SK-N-SH treated with all-trans-retinoic acid at 6 μM for 48 hours (cell line): ENCODE measurements around the gene SMIM41.

ENCODE experiments used
- ATAC-seq: fragments of 200-7000 bp; cut with Tn5 transposase; 3 replicates; pipeline ENCODE4 v1.9.1; 2020; ENCODE audit warnings: mild to moderate bottlenecking, moderate library complexity
- ARNTL ChIP-seq: fragments of 450-650 bp; formaldehyde crosslinking; IDR thresholded peaks from 2 replicates; pipeline ENCODE4 v1.5.0; 2020; ENCODE audit warnings: low read depth, mild to moderate bottlenecking, moderate library complexity, borderline replicate concordance
- BACH2 ChIP-seq: fragments of 250-450 bp; sonication (Bioruptor Pico); IDR thresholded peaks from 2 replicates; pipeline ENCODE4 v1.9.0; 2021; ENCODE audit warnings: mild to moderate bottlenecking, borderline replicate concordance
- CSDC2 ChIP-seq: fragments of 250-450 bp; sonication (Bioruptor Pico); IDR thresholded peaks from 2 replicates; pipeline ENCODE4 v1.5.0; 2020; ENCODE audit warnings: mild to moderate bottlenecking, moderate library complexity
- ESRRG ChIP-seq: fragments of 250-450 bp; sonication (Bioruptor Pico); IDR thresholded peaks from 2 replicates; pipeline ENCODE4 v1.6.1; 2021; ENCODE audit warnings: mild to moderate bottlenecking
- ISL1 ChIP-seq: fragments of 250-450 bp; sonication (Bioruptor Pico); IDR thresholded peaks from 2 replicates; pipeline ENCODE4 v2.1.2; 2022; ENCODE audit warnings: mild to moderate bottlenecking, moderate library complexity
- OSR1 ChIP-seq: fragments of 250-450 bp; sonication (Bioruptor Pico); IDR thresholded peaks from 2 replicates; pipeline ENCODE4 v1.8.0; 2022; ENCODE audit warnings: moderate library complexity, mild to moderate bottlenecking, inconsistent platforms
- PPARA ChIP-seq: fragments of 250-450 bp; sonication (Bioruptor Pico); IDR thresholded peaks from 2 replicates; pipeline ENCODE4 v1.5.0; 2020; ENCODE audit warnings: mild to moderate bottlenecking, borderline replicate concordance
- RARB ChIP-seq: fragments of 250-450 bp; sonication (Bioruptor Pico); IDR thresholded peaks from 2 replicates; pipeline ENCODE4 v1.8.0; 2021; ENCODE audit warnings: mild to moderate bottlenecking, moderate library complexity
- SNAI2 ChIP-seq: fragments of 250-450 bp; sonication (Bioruptor Pico); IDR thresholded peaks from 2 replicates; pipeline ENCODE4 v1.5.0; 2020; ENCODE audit warnings: mild to moderate bottlenecking, moderate library complexity
- TOX ChIP-seq: fragments of 250-450 bp; sonication (Bioruptor Pico); IDR thresholded peaks from 2 replicates; pipeline ENCODE4 v1.8.0; 2021; ENCODE audit warnings: mild to moderate bottlenecking, moderate library complexity, borderline replicate concordance
- ZC3H10 ChIP-seq: fragments of 250-450 bp; sonication (Bioruptor Pico); IDR thresholded peaks from 2 replicates; pipeline ENCODE4 v1.5.1; 2021; ENCODE audit warnings: mild to moderate bottlenecking, moderate library complexity
- ZFP3 ChIP-seq: fragments of 250-450 bp; sonication (Bioruptor Pico); IDR thresholded peaks from 2 replicates; pipeline ENCODE4 v1.5.0; 2020; ENCODE audit warnings: mild to moderate bottlenecking, moderate library complexity
- ZNF70 ChIP-seq: fragments of 450-650 bp; formaldehyde crosslinking; IDR thresholded peaks from 2 replicates; pipeline ENCODE4 v1.5.0; 2020; ENCODE audit warnings: mild to moderate bottlenecking, moderate library complexity
- ZNF8 ChIP-seq: fragments of 450-650 bp; formaldehyde crosslinking; IDR thresholded peaks from 2 replicates; pipeline ENCODE4 v1.5.0; 2020; ENCODE audit warnings: mild to moderate bottlenecking, moderate library complexity
- TF ChIP-seq, protein P1 (sequence below): fragments of 250-450 bp; sonication (Bioruptor Pico); IDR thresholded peaks from 2 replicates; pipeline ENCODE4 v1.5.0; 2020; ENCODE audit warnings: mild to moderate bottlenecking, moderate library complexity
- TF ChIP-seq, protein P2 (sequence below): fragments of 250-450 bp; sonication (Bioruptor Pico); IDR thresholded peaks from 2 replicates; pipeline ENCODE4 v1.5.1; 2020; ENCODE audit warnings: low read depth, mild to moderate bottlenecking, moderate library complexity
- TF ChIP-seq, protein P3 (sequence below): fragments of 250-450 bp; sonication (Bioruptor Pico); IDR thresholded peaks from 2 replicates; pipeline ENCODE4 v1.5.1; 2021; ENCODE audit warnings: mild to moderate bottlenecking, moderate library complexity
- TF ChIP-seq, protein P4 (sequence below): fragments of 250-450 bp; sonication (Bioruptor Pico); IDR thresholded peaks from 2 replicates; pipeline ENCODE4 v1.8.0; 2021; ENCODE audit warnings: low read depth, mild to moderate bottlenecking, moderate library complexity, borderline replicate concordance
- TF ChIP-seq, protein P5 (sequence below): fragments of 250-450 bp; sonication (Bioruptor Pico); IDR thresholded peaks from 2 replicates; pipeline ENCODE4 v1.8.0; 2020; ENCODE audit warnings: mild to moderate bottlenecking, moderate library complexity, borderline replicate concordance

SMIM41 gene

DNA sequence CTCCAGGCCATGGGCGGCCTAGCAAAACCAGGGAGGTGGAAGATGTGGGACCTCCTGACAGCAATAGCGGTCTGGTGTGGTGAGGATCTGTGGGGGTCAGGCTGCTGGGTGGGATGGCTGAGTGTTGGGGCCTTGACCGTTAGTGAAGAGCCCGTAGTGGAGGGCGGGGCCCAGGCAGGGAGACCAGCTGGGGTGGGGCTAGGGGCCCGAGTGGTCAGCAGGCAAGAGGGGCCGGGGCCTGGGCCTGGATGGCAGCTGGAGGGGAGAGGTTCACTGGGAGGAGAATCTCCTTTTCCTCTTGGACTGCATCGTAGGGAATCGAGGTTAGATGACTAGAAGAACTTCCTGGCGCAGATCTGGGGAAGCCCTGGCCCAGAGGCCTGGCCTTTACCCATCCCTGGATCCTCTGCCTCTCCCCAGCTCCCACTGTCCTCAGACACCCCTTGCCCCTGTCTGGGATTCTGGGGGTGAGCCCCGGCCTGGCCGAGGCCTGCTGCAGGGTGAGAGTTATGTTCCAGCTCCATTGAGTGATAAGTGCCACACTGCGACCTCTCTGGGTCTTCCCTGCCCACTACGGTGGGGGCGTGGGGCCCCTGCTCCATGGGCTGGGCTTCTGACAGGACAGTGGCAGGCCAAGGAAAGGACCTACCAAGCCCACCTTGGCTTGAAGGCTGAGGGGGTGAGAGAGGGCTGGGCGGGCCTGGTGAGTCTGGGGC lies 65.2 kb downstream of the SMIM41 start (continued):
- TF ChIP-seq, protein P1, sequence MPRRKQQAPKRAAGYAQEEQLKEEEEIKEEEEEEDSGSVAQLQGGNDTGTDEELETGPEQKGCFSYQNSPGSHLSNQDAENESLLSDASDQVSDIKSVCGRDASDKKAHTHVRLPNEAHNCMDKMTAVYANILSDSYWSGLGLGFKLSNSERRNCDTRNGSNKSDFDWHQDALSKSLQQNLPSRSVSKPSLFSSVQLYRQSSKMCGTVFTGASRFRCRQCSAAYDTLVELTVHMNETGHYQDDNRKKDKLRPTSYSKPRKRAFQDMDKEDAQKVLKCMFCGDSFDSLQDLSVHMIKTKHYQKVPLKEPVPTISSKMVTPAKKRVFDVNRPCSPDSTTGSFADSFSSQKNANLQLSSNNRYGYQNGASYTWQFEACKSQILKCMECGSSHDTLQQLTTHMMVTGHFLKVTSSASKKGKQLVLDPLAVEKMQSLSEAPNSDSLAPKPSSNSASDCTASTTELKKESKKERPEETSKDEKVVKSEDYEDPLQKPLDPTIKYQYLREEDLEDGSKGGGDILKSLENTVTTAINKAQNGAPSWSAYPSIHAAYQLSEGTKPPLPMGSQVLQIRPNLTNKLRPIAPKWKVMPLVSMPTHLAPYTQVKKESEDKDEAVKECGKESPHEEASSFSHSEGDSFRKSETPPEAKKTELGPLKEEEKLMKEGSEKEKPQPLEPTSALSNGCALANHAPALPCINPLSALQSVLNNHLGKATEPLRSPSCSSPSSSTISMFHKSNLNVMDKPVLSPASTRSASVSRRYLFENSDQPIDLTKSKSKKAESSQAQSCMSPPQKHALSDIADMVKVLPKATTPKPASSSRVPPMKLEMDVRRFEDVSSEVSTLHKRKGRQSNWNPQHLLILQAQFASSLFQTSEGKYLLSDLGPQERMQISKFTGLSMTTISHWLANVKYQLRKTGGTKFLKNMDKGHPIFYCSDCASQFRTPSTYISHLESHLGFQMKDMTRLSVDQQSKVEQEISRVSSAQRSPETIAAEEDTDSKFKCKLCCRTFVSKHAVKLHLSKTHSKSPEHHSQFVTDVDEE, result no peak

DNA sequence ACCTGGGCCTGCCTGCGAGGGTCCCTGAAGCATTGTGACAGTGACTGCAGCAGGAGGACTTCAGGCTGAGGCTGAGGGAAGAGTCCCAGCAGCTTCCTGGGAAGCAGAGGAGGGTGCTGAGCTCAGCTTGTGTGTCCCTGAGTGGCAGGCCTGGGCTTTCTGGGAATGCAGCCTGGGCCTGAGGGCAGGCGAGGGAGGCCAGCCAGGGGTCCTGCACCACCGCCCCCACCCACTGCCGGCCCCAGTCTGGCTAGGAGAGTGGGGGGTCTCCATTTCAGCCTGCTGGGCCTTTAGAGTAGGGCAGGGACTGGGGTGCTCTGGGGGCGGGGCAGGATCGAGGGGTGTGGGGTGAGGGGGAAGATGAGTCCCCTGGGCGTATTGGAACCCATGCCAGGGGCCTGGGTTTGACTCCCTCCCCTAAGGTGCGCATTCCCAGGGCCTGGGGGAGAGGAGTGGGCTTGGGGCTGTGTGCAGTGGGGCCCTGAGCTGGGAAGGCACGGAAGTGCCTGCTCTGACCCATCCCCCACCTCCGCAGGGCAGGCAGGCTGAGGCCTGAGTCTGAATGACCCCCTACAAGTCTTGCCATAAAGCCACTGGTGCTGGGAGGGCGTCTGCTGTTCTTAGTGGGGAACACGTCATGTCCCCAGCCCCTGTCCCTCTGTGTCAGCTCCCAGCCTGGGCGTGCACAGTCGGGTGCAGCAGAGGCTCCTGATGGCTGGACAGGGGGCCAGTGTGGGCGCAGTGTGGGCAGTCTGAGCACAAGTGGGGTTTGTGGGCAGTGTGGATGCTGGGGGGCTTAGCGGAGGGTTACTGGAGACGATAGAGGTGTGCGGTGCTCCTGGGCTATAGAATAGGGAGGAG lies 66.0 kb downstream of the SMIM41 start:
- ATAC-seq, result no peak
- TF ChIP-seq, protein P2, sequence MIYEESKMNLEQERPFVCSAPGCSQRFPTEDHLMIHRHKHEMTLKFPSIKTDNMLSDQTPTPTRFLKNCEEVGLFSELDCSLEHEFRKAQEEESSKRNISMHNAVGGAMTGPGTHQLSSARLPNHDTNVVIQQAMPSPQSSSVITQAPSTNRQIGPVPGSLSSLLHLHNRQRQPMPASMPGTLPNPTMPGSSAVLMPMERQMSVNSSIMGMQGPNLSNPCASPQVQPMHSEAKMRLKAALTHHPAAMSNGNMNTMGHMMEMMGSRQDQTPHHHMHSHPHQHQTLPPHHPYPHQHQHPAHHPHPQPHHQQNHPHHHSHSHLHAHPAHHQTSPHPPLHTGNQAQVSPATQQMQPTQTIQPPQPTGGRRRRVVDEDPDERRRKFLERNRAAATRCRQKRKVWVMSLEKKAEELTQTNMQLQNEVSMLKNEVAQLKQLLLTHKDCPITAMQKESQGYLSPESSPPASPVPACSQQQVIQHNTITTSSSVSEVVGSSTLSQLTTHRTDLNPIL, result no peak
- TF ChIP-seq, protein P3, sequence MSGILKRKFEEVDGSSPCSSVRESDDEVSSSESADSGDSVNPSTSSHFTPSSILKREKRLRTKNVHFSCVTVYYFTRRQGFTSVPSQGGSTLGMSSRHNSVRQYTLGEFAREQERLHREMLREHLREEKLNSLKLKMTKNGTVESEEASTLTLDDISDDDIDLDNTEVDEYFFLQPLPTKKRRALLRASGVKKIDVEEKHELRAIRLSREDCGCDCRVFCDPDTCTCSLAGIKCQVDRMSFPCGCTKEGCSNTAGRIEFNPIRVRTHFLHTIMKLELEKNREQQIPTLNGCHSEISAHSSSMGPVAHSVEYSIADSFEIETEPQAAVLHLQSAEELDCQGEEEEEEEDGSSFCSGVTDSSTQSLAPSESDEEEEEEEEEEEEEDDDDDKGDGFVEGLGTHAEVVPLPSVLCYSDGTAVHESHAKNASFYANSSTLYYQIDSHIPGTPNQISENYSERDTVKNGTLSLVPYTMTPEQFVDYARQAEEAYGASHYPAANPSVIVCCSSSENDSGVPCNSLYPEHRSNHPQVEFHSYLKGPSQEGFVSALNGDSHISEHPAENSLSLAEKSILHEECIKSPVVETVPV (CRISPR knock-in tag), result no peak
- no peak for TF ChIP-seq ESRRG (CRISPR knock-in tag)
- TF ChIP-seq RARB (CRISPR knock-in tag), result no peak
- TF ChIP-seq ISL1 (CRISPR knock-in tag), result no peak
- TF ChIP-seq CSDC2 (CRISPR knock-in tag), result no peak
- no peak for TF ChIP-seq ZC3H10 (CRISPR knock-in tag)
- TF ChIP-seq ARNTL, result no peak

DNA sequence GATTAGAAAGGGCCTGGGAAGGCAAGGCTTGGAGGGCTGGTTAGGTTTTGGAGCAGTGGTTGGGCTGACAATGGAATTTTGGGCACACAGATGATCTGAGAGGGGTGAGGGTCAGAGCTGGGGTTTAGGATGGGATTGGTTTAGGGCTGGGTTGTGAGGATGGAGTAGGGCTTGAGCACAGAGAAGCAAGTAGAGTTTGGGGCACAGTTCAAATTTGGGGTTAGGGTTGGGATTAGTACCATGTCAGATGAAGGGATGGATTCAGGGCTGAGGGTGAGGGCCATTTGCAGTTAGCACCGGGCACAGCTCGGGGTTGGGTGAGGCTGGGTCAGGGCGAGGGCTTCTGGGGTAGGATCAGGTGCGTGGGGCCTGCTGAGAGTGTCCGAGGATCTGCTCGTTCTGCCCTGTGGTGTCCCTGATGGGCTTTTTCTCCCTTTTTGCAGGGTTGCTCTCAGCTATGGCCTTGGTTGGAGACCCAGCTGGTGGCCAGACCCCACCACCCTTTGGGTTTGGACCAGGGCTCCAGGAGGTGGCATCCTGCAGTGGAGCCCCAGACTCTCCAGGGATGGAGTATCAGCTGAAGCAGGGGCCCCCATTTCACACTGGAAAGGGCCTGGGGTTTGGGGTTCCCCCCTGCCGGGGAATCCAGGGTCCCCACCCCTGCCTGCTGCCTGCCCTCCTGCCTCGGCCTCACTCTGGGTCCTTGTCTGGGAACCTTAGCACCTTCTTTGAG lies 66.8 kb downstream of the SMIM41 start:
- no peak for ATAC-seq
- TF ChIP-seq, protein P4, sequence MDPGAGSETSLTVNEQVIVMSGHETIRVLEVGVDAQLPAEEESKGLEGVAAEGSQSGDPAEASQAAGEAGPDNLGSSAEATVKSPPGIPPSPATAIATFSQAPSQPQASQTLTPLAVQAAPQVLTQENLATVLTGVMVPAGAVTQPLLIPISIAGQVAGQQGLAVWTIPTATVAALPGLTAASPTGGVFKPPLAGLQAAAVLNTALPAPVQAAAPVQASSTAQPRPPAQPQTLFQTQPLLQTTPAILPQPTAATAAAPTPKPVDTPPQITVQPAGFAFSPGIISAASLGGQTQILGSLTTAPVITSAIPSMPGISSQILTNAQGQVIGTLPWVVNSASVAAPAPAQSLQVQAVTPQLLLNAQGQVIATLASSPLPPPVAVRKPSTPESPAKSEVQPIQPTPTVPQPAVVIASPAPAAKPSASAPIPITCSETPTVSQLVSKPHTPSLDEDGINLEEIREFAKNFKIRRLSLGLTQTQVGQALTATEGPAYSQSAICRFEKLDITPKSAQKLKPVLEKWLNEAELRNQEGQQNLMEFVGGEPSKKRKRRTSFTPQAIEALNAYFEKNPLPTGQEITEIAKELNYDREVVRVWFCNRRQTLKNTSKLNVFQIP (CRISPR knock-in tag), result no peak
- no peak for TF ChIP-seq BACH2
- TF ChIP-seq TOX (CRISPR knock-in tag), result no peak
- TF ChIP-seq, protein P3 (CRISPR knock-in tag), result no peak
- no peak for TF ChIP-seq ARNTL
- no peak for TF ChIP-seq ZNF70 (CRISPR knock-in tag)
- TF ChIP-seq RARB (CRISPR knock-in tag), result no peak
- TF ChIP-seq, protein P5, sequence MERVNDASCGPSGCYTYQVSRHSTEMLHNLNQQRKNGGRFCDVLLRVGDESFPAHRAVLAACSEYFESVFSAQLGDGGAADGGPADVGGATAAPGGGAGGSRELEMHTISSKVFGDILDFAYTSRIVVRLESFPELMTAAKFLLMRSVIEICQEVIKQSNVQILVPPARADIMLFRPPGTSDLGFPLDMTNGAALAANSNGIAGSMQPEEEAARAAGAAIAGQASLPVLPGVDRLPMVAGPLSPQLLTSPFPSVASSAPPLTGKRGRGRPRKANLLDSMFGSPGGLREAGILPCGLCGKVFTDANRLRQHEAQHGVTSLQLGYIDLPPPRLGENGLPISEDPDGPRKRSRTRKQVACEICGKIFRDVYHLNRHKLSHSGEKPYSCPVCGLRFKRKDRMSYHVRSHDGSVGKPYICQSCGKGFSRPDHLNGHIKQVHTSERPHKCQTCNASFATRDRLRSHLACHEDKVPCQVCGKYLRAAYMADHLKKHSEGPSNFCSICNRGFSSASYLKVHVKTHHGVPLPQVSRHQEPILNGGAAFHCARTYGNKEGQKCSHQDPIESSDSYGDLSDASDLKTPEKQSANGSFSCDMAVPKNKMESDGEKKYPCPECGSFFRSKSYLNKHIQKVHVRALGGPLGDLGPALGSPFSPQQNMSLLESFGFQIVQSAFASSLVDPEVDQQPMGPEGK (CRISPR knock-in tag), result no peak
- no peak for TF ChIP-seq PPARA (CRISPR knock-in tag)
- TF ChIP-seq ZC3H10 (CRISPR knock-in tag), result no peak
- no peak for TF ChIP-seq SNAI2 (CRISPR knock-in tag)
- no peak for TF ChIP-seq OSR1
- no peak for TF ChIP-seq ISL1 (CRISPR knock-in tag)
- TF ChIP-seq, protein P2, result no peak
- no peak for TF ChIP-seq ZFP3 (CRISPR knock-in tag)
- TF ChIP-seq ZNF8, result no peak
